MM.1S (cell line): ENCODE measurements around the gene ENO3.

Experiments
- DNase-seq: peaks from one replicate; pipeline ENCODE4 v3.0.0-alpha.2; 2015
- H2AFZ ChIP-seq: fragments of 300-600 bp; sonication (generic); 2 replicates; pipeline ENCODE4 v1.6.0; 2016; ENCODE audit warnings: antibody characterized with exemption, low read length
- H3F3A ChIP-seq: fragments of 300-600 bp; sonication (generic); 2 replicates; pipeline ENCODE4 v1.6.1; 2016; ENCODE audit warnings: mild to moderate bottlenecking, antibody characterized with exemption, low read length, moderate library complexity, mixed read lengths; ENCODE audit not compliant: insufficient read depth
- H3K27ac ChIP-seq: fragments of 300-600 bp; sonication (generic); 2 replicates; pipeline ENCODE4 v1.5.1; 2016; ENCODE audit warnings: mild to moderate bottlenecking, low read length
- H3K27me3 ChIP-seq: fragments of 300-600 bp; sonication (generic); replicated peaks from 2 replicates; pipeline ENCODE4 v1.6.0; 2016; ENCODE audit warnings: low read length; ENCODE audit not compliant: insufficient read depth
- H3K36me3 ChIP-seq: fragments of 300-600 bp; sonication (generic); replicated peaks from 2 replicates; pipeline ENCODE4 v1.6.1; 2016; ENCODE audit warnings: mild to moderate bottlenecking, low read length, mixed read lengths; ENCODE audit not compliant: insufficient read depth
- H3K4me1 ChIP-seq: fragments of 300-600 bp; sonication (generic); 2 replicates; pipeline ENCODE4 v1.6.1; 2016; ENCODE audit warnings: low read length, mixed read lengths
- H3K4me2 ChIP-seq: fragments of 300-600 bp; sonication (generic); 2 replicates; pipeline ENCODE4 v1.6.0; 2016; ENCODE audit warnings: low read depth, low read length
- H3K4me3 ChIP-seq: fragments of 300-600 bp; sonication (generic); 2 replicates; pipeline ENCODE4 v1.5.1; 2016; ENCODE audit warnings: low read length, mixed read lengths
- H3K79me2 ChIP-seq: fragments of 300-600 bp; sonication (generic); 2 replicates; pipeline ENCODE4 v1.6.1; 2016; ENCODE audit warnings: mixed run types, low read length, mixed read lengths
- H3K9ac ChIP-seq: fragments of 300-600 bp; sonication (generic); 2 replicates; pipeline ENCODE4 v1.6.1; 2016; ENCODE audit warnings: low read length, mixed read lengths
- H3K9me2 ChIP-seq: fragments of 300-600 bp; sonication (generic); replicated peaks from 2 replicates; pipeline ENCODE4 v1.6.1; 2016; ENCODE audit warnings: mild to moderate bottlenecking, low read length, mixed read lengths; ENCODE audit not compliant: insufficient read depth
- H3K9me3 ChIP-seq: fragments of 300-600 bp; sonication (generic); replicated peaks from 2 replicates; pipeline ENCODE4 v1.6.1; 2016; ENCODE audit warnings: mild to moderate bottlenecking, low read length, mixed read lengths; ENCODE audit not compliant: insufficient read depth
- H4K20me1 ChIP-seq: fragments of 300-600 bp; sonication (generic); 2 replicates; pipeline ENCODE4 v1.6.1; 2016; ENCODE audit warnings: mild to moderate bottlenecking, low read length, moderate library complexity, mixed read lengths; ENCODE audit not compliant: insufficient read depth
- EZH2 ChIP-seq: fragments of 300-600 bp; sonication (generic); optimal IDR thresholded peaks from 2 replicates; pipeline ENCODE3; 2017; ENCODE audit warnings: low read depth, mild to moderate bottlenecking, antibody characterized with exemption, low read length, mixed read lengths
- EZH2phosphoT487 ChIP-seq: fragments of 300-600 bp; sonication (generic); IDR thresholded peaks from 2 replicates; pipeline ENCODE4 v1.6.1; 2018; ENCODE audit warnings: antibody characterized with exemption, low read length
- TF ChIP-seq, protein P1 (sequence below): fragments of 300-600 bp; sonication (generic); IDR thresholded peaks from 2 replicates; pipeline ENCODE4 v1.5.1; 2016; ENCODE audit warnings: antibody characterized with exemption, low read length, mixed read lengths

Gene ENO3

GRCh38 chr17:5002121-5002788 lies 51.3 kb downstream of the ENO3 start:
- Histone ChIP-seq H3K27me3 (no peaks in the 10 kb centered on the region), H3K79me2 (peaks cover 15% of the 10 kb centered on the region), H3K9me3 (no peaks in the 10 kb centered on the region), H3K4me2 (no peak overlapping the region), H3K9ac (no peak overlapping the region), H3K27ac (no peak overlapping the region), H2AFZ (no peak overlapping the region), H3K9me2 (no peaks in the 10 kb centered on the region), H3K36me3 (no peaks in the 10 kb centered on the region), H4K20me1 (no peaks in the 10 kb centered on the region), H3K4me1 (peaks cover 10% of the 10 kb centered on the region), H3F3A (no peaks in the 10 kb centered on the region), H3K4me3 (no peak overlapping the region)
- DNase-seq, result no peak
- TF ChIP-seq EZH2phosphoT487 (no peak), EZH2 (no peak)
- TF ChIP-seq, protein P1, sequence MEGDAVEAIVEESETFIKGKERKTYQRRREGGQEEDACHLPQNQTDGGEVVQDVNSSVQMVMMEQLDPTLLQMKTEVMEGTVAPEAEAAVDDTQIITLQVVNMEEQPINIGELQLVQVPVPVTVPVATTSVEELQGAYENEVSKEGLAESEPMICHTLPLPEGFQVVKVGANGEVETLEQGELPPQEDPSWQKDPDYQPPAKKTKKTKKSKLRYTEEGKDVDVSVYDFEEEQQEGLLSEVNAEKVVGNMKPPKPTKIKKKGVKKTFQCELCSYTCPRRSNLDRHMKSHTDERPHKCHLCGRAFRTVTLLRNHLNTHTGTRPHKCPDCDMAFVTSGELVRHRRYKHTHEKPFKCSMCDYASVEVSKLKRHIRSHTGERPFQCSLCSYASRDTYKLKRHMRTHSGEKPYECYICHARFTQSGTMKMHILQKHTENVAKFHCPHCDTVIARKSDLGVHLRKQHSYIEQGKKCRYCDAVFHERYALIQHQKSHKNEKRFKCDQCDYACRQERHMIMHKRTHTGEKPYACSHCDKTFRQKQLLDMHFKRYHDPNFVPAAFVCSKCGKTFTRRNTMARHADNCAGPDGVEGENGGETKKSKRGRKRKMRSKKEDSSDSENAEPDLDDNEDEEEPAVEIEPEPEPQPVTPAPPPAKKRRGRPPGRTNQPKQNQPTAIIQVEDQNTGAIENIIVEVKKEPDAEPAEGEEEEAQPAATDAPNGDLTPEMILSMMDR, result no peak

GRCh38 chr17:5003214-5003867 lies 52.4 kb downstream of the ENO3 start:
- DNase-seq, result no peak
- Histone ChIP-seq H3K4me3 (no peak overlapping the region), H3K27ac (no peak overlapping the region), H3F3A (no peaks in the 10 kb centered on the region), H3K9ac (no peak overlapping the region), H3K4me2 (no peak overlapping the region), H3K9me2 (no peaks in the 10 kb centered on the region), H3K79me2 (peaks cover 11% of the 10 kb centered on the region), H4K20me1 (no peaks in the 10 kb centered on the region), H3K27me3 (no peaks in the 10 kb centered on the region), H2AFZ (no peak overlapping the region), H3K36me3 (no peaks in the 10 kb centered on the region), H3K9me3 (no peaks in the 10 kb centered on the region), H3K4me1 (peaks cover 9% of the 10 kb centered on the region)
- TF ChIP-seq EZH2phosphoT487 (no peak), EZH2 (no peak)
- TF ChIP-seq, protein P1, result no peak
